ENCODE measurements around the gene RCVRN.

GRCh38 chr17:9904277-9905077, 594 bp downstream of the RCVRN start:
- TF ChIP-seq CTCF (IDR thresholded peaks at IDR 0.05) (no peak), POLR2A (IDR thresholded peaks at IDR 0.05) (no peak), POLR2AphosphoS5 (IDR thresholded peaks at IDR 0.05; ENCODE audit: insufficient read depth in 1 of 2, low read depth in 1 of 2) (no peak)

Measured in vagina (tissue), 2 donors.